HS-27A (cell line): ENCODE measurements around the gene LYRM2.

Experiments
- DNase-seq: peaks from one replicate; pipeline ENCODE4 v3.0.0-alpha.2; 2012; ENCODE audit warnings: low read depth, missing footprints

The LYRM2 gene

GRCh38 chr6:89591745-89592144, 46.8 kb downstream of the LYRM2 start:
- no peak for DNase-seq

- no peak for DNase-seq
These were observed 48.4 kb downstream of the LYRM2 start for GRCh38 chr6:89590133-89590532.

GRCh38 chr6:89589297-89590025, 49.1 kb downstream of the LYRM2 start:
- DNase-seq: no peak

GRCh38 chr6:89585154-89585553, 53.4 kb downstream of the LYRM2 start:
- DNase-seq: no peak

- DNase-seq: no peak
These were observed 54.0 kb downstream of the LYRM2 start for GRCh38 chr6:89584539-89584938.

- DNase-seq: no peak
These were observed 55.0 kb downstream of the LYRM2 start for GRCh38 chr6:89583559-89583958.

- DNase-seq: no peak
These were observed 55.8 kb downstream of the LYRM2 start for GRCh38 chr6:89582669-89583325.

GRCh38 chr6:89581689-89582088, 56.9 kb downstream of the LYRM2 start:
- DNase-seq: no peak

GRCh38 chr6:89580997-89581666, 57.4 kb downstream of the LYRM2 start:
- DNase-seq: no peak

- no peak for DNase-seq
These were observed 63.0 kb downstream of the LYRM2 start for GRCh38 chr6:89575562-89575960.

- DNase-seq: no peak
These were observed 63.5 kb downstream of the LYRM2 start for GRCh38 chr6:89574910-89575561.

- DNase-seq: no peak
These were observed 70.7 kb downstream of the LYRM2 start for GRCh38 chr6:89567630-89568390.

- no peak for DNase-seq
These were observed 71.5 kb downstream of the LYRM2 start for GRCh38 chr6:89566930-89567629.

GRCh38 chr6:89566008-89566800, 72.3 kb downstream of the LYRM2 start:
- no peak for DNase-seq

- no peak for DNase-seq
These were observed 73.7 kb downstream of the LYRM2 start for GRCh38 chr6:89564752-89565427.

- DNase-seq: no peak
These were observed 74.7 kb downstream of the LYRM2 start for GRCh38 chr6:89563866-89564265.

GRCh38 chr6:89562093-89562973, 76.2 kb downstream of the LYRM2 start:
- DNase-seq: no peak

- no peak for DNase-seq
These were observed 79.1 kb downstream of the LYRM2 start for GRCh38 chr6:89559487-89559886.

- no peak for DNase-seq
These were observed 82.7 kb downstream of the LYRM2 start for GRCh38 chr6:89555806-89556205.
